Stromal cell of bone marrow (primary cell): ENCODE data around the gene INO80D.
"Not testable (repeated sequence)": the region's sequence is repeated elsewhere in the genome, so short reads cannot be mapped to it uniquely, and the experiment has no call there.

Source experiments
- DNase-seq: peaks from one replicate; pipeline ENCODE4 v3.0.0-alpha.2; 2012; ENCODE audit warnings: low read depth

Gene INO80D

DNA sequence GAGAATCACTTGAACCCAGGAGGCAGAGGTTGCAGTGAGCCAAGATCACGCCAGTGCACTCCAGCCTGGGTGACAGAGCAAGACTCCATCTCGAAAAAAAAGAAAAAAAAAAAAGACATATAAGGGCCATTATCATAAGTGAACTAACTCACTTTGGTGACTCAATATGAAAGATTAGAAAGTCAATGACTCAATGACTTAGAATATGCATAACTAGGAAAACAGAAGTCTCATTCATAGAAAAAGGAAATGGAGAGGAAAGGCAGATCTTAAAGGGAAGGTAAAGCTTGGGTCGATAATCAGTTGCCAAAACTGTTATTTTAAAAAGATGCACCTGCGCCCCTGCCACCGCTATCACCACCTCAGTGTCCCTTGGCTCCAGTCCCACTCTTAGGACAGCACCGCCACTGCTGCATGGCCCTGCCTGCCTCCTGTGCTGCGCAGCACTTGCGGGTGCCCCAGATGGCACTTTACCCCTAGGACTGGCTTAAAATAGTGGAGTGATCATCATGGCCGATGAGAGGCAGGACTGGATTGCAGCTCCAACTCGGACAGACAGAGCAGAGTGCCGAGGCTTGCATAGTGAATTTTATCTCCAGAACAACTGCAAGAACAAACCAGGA lies 54.7 kb downstream of the INO80D start:
- DNase-seq = peak; percentile 16

- DNase-seq = no peak
These were observed 57.9 kb downstream of the INO80D start for GRCh38 chr2:206028101-206028500.

DNA sequence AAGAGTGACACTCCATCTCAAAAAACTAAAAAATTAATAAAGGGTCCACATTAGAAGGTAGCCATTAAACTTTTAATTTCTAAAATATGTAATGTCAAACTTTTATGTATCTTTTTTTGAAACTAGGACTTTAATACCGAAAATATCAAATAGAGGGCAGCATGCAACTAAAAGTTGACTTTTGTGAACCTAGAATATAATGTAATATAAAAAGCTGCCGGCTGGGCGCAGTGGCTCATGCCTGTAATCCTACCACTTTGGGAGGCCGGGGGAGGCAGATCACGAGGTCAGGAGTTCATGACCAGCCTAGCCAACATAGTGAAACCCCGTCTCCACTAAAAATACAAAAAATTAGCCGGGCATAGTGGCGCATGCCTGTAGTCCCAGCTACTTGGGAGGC lies 62.8 kb downstream of the INO80D start:
- DNase-seq = no peak

DNA sequence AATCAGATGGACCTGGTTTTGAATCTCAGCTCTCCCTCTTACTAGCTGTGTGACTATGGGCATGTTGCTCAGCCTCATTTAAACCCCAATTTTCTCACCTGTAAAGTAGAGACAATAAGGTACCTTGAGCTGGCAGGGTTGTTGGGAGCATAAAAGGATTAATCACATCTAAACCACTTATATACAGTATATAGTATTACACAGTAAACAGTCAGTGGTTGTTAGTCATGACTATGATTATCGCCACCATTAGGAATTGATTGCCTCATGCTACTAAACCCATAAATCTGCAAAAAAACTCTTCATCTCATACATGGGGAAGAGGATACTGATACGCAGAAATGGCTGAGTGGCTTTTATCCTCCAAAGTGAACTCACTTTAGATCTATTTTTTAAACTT lies 65.8 kb downstream of the INO80D start:
- DNase-seq = no peak

- DNase-seq = not testable (repeated sequence)
These were observed 70.2 kb downstream of the INO80D start for GRCh38 chr2:206015746-206016145.

GRCh38 chr2:206011795-206012194 lies 74.2 kb downstream of the INO80D start:
- no peak for DNase-seq

DNA sequence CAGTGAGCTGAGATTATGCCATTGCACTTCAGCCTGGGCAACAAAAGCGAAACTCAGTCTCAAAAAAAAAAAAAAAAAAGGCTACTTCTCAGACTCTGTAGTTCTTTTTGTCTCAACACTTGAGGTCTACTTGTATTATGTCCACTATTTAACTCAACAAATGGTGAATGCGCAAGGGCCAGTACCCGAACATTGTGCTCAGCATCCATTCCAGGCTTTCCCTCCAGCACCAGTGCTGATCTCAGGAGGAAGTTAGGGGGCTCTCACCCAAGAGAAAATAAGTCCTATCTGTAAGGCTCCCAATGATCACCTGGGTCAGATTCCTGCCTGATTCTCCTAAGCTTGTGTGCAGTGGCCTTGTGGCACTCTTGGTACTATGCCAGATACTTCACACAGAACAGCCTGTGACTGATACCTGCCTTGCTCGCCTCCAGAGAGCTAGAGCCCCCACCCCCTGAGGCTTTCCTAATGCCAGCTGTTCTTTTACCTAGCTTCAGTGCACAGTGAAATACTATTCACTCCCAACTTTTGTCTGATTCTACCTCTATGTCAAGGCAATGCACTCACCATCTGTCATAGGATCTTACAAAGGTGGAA lies 74.9 kb downstream of the INO80D start:
- DNase-seq = no peak

DNA sequence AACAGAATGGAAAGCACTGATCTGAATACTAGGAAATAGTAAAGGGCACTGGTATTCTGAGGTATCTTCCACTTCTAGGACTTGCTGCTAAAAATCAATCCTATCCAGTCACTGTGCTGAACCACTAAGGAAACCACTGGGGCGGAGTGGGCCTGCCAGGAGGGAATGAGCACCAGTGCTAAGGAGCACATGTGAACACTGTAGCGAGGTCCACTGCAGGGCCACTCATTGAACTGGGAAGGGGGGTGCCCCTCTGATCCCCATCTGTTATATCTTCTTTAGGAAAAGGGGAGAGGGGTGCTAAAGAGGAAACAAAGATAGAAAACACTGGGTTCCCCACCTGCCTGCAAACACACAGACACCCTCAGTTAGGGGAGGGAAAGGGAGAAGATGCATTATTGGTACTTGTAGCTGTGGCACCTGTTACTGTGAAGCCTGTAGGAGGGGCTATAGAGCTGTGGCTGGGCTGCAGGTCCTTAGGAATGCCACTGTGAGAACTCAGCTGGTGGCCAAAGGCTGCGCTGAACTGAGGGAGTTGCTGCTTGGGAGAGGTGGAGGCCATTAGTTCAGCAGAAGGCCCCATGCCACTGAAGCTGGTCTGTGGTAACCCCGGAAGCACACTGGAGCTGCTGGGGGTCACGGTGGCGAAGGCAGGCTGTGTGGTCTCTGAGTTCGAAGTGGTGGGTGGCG lies 81.8 kb downstream of the INO80D start:
- DNase-seq = no peak

- DNase-seq = no peak
These were observed 83.5 kb downstream of the INO80D start for GRCh38 chr2:206002440-206002839.

- DNase-seq = no peak
These were observed 84.1 kb downstream of the INO80D start for GRCh38 chr2:206001912-206002311.

- no peak for DNase-seq
These were observed 85.2 kb downstream of the INO80D start for GRCh38 chr2:206000776-206001175.

- no peak for DNase-seq
These were observed 87.4 kb downstream of the INO80D start for GRCh38 chr2:205998583-205998982.

DNA sequence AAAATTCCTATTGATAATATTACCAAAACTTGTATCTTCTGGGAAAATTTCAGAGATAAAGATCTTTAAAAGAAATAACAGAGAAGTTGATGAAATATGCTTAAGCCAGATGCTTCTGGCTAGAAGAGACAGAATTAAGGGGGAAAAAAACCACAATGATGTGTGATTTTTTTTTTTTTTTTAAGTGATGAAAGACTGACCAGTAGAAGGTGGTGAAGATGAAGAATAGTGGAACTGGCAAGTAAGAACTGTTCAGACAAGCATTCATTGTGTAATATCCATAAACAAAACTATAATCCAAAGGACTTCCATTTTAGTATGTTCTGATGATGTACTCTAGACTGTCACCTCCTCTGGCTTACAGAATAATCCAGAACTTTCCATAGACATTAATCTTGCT lies 89.8 kb downstream of the INO80D start:
- no peak for DNase-seq

DNA sequence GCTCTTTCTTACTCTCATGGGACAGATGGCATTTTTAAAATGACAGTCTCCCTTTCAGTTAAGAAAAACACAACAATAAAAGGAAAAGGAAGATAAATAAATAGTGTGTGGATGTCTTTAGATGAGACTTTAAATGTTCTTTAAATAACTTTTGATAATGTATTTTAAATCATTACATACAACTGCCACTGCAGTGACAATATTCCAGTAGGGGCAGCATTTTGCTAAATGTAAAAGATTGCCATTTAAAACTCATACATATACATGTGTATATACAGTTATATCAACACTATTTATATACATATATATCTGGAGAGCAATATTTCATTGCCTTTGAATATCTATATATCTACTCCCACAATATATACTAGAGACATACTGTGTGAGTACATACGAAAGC lies 90.7 kb downstream of the INO80D start:
- DNase-seq = no peak

DNA sequence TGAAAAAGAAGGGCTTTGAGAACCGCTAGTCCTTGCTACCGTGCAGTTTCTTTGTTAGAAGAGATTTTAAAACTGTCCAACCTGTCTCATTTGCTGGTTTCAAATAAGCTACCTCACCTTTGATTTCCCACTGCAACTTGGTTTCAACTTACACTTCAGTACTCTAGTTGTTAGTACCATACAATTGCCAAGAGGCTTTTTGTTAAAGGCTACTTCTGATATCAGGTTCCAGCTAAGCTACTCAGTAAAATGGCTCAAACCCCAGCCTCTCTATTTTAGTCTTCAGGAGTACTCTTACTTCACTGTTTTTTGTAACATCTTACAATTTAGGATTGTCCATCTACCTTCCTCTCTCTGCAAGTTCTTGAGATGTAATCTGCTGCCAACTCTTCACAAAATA lies 91.6 kb downstream of the INO80D start:
- DNase-seq = no peak

- no peak for DNase-seq
These were observed 95.9 kb downstream of the INO80D start for GRCh38 chr2:205990104-205990503.

GRCh38 chr2:205989271-205990071 lies 96.5 kb downstream of the INO80D start:
- DNase-seq = no peak

- not testable (repeated sequence) for DNase-seq
These were observed 97.3 kb downstream of the INO80D start for GRCh38 chr2:205988681-205989080.

GRCh38 chr2:205988274-205988673 lies 97.7 kb downstream of the INO80D start:
- no peak for DNase-seq

DNA sequence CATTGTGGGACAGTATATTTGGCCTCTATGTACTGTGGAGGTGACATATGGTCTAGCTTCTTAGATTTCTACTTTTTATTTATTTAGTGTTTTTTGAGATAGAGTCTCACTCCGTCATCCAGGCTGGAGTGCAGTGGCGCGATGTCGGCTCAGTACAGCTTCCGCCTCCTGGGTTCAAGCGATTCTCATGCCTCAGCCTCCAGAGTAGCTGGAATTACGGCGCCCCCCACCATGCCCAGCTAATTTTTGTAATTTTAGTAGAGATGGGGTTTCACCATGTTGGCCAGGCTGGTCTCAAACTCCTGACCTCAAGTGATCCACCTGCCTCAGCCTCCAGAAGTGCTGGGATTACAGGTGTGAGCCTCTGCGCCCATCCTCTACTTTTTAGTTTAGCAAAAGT lies 99.6 kb downstream of the INO80D start:
- not testable (repeated sequence) for DNase-seq

DNA sequence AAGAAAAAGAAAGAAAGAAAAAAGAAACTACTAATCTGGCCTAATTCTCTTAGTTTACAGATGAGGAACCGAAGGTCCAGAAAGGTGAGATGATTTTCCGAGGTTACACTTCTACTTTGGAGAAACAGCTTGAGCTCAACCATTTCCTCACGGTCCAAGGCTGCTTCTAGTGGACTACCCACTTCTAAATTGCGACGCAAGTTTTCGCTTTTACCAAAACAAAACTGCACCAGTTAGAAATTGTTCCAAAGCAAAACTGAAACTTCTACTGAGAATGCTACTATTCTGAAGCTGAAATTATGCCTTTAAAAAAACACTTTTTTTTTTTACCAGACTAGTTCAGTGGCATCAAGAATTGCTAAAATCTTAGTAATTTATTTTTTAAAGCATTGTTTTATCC lies 101.6 kb downstream of the INO80D start:
- DNase-seq = no peak

GRCh38 chr2:205982776-205983327 lies 103.1 kb downstream of the INO80D start:
- DNase-seq = no peak
